ENCODE data around the gene TAF4B.
"Not testable (repeated sequence)": the region's sequence is repeated elsewhere in the genome, so short reads cannot be mapped to it uniquely, and the experiment has no call there.

TAF4B gene

DNA sequence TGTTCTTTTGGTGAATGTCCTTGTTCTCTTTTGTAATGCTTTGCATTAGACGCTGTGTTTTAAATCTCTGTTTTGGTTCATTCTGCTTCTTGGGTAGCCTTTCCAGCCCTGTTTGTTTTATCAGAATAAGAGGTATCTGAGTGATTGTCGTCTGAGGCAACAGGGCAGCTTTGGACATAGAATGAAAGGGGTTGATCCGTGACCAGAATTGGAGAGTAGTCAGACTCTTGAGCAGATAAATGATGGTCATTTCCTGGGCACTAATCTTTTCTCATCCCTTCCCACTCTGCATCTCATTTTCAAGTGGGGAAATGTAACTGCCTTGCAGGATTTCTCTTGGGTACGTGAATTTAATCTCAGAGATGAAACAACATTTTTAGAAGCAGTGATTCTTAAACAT lies 61.4 kb downstream of the TAF4B start:
- H2AFZ ChIP-seq = no peak overlapping the region
- TF ChIP-seq, protein P1, sequence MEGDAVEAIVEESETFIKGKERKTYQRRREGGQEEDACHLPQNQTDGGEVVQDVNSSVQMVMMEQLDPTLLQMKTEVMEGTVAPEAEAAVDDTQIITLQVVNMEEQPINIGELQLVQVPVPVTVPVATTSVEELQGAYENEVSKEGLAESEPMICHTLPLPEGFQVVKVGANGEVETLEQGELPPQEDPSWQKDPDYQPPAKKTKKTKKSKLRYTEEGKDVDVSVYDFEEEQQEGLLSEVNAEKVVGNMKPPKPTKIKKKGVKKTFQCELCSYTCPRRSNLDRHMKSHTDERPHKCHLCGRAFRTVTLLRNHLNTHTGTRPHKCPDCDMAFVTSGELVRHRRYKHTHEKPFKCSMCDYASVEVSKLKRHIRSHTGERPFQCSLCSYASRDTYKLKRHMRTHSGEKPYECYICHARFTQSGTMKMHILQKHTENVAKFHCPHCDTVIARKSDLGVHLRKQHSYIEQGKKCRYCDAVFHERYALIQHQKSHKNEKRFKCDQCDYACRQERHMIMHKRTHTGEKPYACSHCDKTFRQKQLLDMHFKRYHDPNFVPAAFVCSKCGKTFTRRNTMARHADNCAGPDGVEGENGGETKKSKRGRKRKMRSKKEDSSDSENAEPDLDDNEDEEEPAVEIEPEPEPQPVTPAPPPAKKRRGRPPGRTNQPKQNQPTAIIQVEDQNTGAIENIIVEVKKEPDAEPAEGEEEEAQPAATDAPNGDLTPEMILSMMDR (IDR thresholded peaks at IDR 0.05) = no peak
- H3K4me2 ChIP-seq (ENCODE audit: low read length) = no peak overlapping the region
- no peak overlapping the region for H3K27ac ChIP-seq
- no peak overlapping the region for H3K4me3 ChIP-seq (ENCODE audit: low read depth, low read length)
- H3K9me3 ChIP-seq (ENCODE audit: control insufficient read depth, low read length) = no peaks in the 10 kb centered on the region
- H3K27me3 ChIP-seq (ENCODE audit: control insufficient read depth, insufficient read depth, low read length) = no peaks in the 10 kb centered on the region
- no peaks in the 10 kb centered on the region for H3K79me2 ChIP-seq
- H3K4me1 ChIP-seq = no peaks in the 10 kb centered on the region
- no peak overlapping the region for H3K9ac ChIP-seq
- H3K36me3 ChIP-seq (ENCODE audit: control insufficient read depth, insufficient read depth, low read length) = no peaks in the 10 kb centered on the region

DNA sequence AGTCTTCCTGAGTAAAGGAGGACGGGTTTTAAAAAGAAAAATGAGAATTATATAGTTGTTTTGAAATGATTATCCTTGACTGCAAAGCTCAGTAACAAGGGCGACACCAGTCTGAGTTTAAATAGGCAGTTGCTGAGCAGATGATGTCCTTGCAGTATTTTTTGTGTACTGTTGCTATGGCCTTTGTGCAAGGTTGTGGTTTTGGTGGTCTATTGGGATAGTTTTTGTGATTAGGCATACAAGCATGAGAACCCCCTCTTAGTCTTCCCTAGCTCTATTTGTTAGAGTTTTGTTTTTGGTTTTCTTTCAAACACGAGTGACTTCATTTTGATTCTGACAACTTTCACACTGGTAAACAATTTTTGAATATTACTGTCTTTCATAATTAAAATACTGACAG lies 64.1 kb downstream of the TAF4B start:
- H3K27ac ChIP-seq = no peak overlapping the region
- no peaks in the 10 kb centered on the region for H3K79me2 ChIP-seq
- TF ChIP-seq, protein P1 (IDR thresholded peaks at IDR 0.05) = no peak
- H3K27me3 ChIP-seq (ENCODE audit: control insufficient read depth, insufficient read depth, low read length) = no peaks in the 10 kb centered on the region
- no peak overlapping the region for H3K4me2 ChIP-seq (ENCODE audit: low read length)
- H3K4me3 ChIP-seq (ENCODE audit: low read depth, low read length) = no peak overlapping the region
- no peaks in the 10 kb centered on the region for H3K36me3 ChIP-seq (ENCODE audit: control insufficient read depth, insufficient read depth, low read length)
- no peaks in the 10 kb centered on the region for H3K4me1 ChIP-seq
- H2AFZ ChIP-seq = no peak overlapping the region
- H3K9me3 ChIP-seq (ENCODE audit: control insufficient read depth, low read length) = no peaks in the 10 kb centered on the region
- no peak overlapping the region for H3K9ac ChIP-seq

DNA sequence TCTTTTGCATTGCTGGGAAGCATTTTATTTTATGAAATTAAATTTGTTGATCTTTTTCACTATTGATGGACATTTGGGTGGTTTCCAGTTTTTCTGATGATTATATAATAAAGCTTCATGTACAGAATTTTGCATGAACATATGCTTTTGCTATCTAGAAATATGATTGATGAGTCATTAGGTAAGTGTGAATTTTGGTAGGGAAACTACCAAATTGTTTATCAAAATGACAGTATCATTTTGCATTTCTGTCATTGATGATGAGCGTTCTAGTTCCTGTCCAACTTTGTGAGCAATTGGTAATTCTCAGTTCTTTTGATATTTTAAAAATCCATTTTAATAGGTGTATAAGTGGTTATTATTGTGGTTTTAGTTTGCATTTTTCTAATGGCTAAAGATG lies 67.7 kb downstream of the TAF4B start:
- no peaks in the 10 kb centered on the region for H3K79me2 ChIP-seq

DNA sequence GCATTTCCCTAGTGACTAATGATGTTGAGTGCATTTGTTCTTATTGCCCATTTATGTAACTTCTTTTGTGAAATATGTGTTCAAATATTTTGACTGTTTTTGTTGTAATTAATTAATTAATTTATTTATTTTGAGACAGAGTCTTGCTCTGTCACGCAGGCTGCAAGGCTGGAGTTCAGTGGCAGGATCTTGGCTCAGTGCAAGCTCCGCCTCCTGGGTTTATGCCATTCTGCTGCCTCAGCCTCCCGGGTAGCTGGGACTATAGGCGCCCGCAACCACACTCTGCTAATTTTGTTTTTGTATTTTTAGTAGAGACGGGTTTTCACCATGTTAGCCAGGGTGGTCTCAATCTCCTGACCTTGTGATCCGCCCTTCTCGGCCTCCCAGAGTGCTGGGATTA lies 71.9 kb downstream of the TAF4B start:
- H2AFZ ChIP-seq = no peak overlapping the region
- no peaks in the 10 kb centered on the region for H3K4me1 ChIP-seq
- no peak overlapping the region for H3K4me3 ChIP-seq (ENCODE audit: low read depth, low read length)
- no peaks in the 10 kb centered on the region for H3K36me3 ChIP-seq (ENCODE audit: control insufficient read depth, insufficient read depth, low read length)
- no peak overlapping the region for H3K9ac ChIP-seq
- H3K27ac ChIP-seq = no peak overlapping the region
- no peaks in the 10 kb centered on the region for H3K79me2 ChIP-seq
- TF ChIP-seq, protein P1 (IDR thresholded peaks at IDR 0.05) = no peak
- H3K4me2 ChIP-seq (ENCODE audit: low read length) = no peak overlapping the region
- H3K9me3 ChIP-seq (ENCODE audit: control insufficient read depth, low read length) = no peaks in the 10 kb centered on the region
- H3K27me3 ChIP-seq (ENCODE audit: control insufficient read depth, insufficient read depth, low read length) = no peaks in the 10 kb centered on the region

More for the DNA sequence above, 67.7 kb downstream of the TAF4B start:
- Histone ChIP-seq H3K9ac (no peak overlapping the region), H2AFZ (no peak overlapping the region), H3K27ac (no peak overlapping the region), H3K4me3 (ENCODE audit: low read depth, low read length) (no peak overlapping the region), H3K36me3 (ENCODE audit: control insufficient read depth, insufficient read depth, low read length) (no peaks in the 10 kb centered on the region), H3K27me3 (ENCODE audit: control insufficient read depth, insufficient read depth, low read length) (no peaks in the 10 kb centered on the region), H3K9me3 (ENCODE audit: control insufficient read depth, low read length) (no peaks in the 10 kb centered on the region), H3K4me2 (ENCODE audit: low read length) (no peak overlapping the region), H3K4me1 (no peaks in the 10 kb centered on the region)
- TF ChIP-seq, protein P1 (IDR thresholded peaks at IDR 0.05) = no peak

DNA sequence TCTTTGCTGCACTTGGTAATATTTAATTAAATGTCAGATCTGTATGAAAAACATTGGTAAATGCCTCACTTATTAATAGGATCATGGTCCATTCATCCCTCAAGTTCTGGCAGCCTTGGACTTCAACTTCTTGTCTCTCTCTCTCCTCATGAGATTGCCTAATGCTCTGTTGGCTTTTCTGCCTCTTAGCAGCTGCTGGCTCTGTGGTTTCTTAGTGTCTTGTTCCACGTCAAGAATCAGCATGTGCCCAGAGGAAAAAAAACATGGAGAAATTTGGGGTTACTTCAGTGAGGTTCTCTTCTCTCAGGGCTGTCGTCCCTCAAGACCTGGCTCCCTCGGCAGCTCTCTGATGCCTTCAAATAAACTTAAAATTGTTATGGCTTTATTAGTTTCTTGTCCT lies 75.4 kb downstream of the TAF4B start:
- H3K79me2 ChIP-seq = no peaks in the 10 kb centered on the region
- no peaks in the 10 kb centered on the region for H3K36me3 ChIP-seq (ENCODE audit: control insufficient read depth, insufficient read depth, low read length)
- H3K4me1 ChIP-seq = no peaks in the 10 kb centered on the region
- TF ChIP-seq, protein P1 (IDR thresholded peaks at IDR 0.05) = no peak
- H3K27ac ChIP-seq = no peak overlapping the region
- no peaks in the 10 kb centered on the region for H3K27me3 ChIP-seq (ENCODE audit: control insufficient read depth, insufficient read depth, low read length)
- H3K9ac ChIP-seq = no peak overlapping the region
- no peak overlapping the region for H3K4me3 ChIP-seq (ENCODE audit: low read depth, low read length)
- H3K4me2 ChIP-seq (ENCODE audit: low read length) = no peak overlapping the region
- H2AFZ ChIP-seq = no peak overlapping the region
- no peaks in the 10 kb centered on the region for H3K9me3 ChIP-seq (ENCODE audit: control insufficient read depth, low read length)

DNA sequence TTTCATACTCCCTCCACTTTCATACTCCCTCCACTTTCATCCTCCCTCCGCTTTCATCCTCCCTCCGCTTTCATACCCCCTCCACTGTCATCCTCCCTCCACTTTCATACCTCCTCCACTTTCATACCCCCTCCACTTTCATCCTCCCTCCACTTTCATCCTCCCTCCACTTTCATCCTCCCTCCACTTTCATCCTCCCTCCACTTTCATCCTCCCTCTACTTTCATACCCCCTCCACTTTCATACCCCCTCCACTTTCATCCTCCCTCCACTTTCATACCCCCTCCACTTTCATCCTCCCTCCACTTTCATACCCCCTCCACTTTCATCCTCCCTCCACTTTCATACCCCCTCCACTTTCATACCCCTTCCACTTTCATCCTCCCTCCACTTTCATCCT lies 77.0 kb downstream of the TAF4B start:
- H3K27me3 ChIP-seq (ENCODE audit: control insufficient read depth, insufficient read depth, low read length); H3K9me3 ChIP-seq (ENCODE audit: control insufficient read depth, low read length); H2AFZ ChIP-seq; H3K4me2 ChIP-seq (ENCODE audit: low read length); H3K79me2 ChIP-seq; H3K4me1 ChIP-seq; H3K36me3 ChIP-seq (ENCODE audit: control insufficient read depth, insufficient read depth, low read length); H3K9ac ChIP-seq; H3K4me3 ChIP-seq (ENCODE audit: low read depth, low read length); H3K27ac ChIP-seq: not testable (repeated sequence)
